Colonic mucosa (tissue), 4 donors: ENCODE measurements around the gene TIMM10. TPM values are rescaled to one million over a fixed set of nuclear protein-coding genes. Genes with fewer than 3 reads are reported as not detected.

Source experiments
- DNase-seq: peaks from one replicate; pipeline ENCODE4 v3.0.0-alpha.2; 2020
- H3K27ac ChIP-seq: fragments of 200-600 bp; one replicate; pipeline ENCODE4 v1.8.0; 2021
- H3K27me3 ChIP-seq: fragments of 200-600 bp; one replicate; pipeline ENCODE4 v1.8.0; 2021
- H3K36me3 ChIP-seq: fragments of 200-600 bp; one replicate; pipeline ENCODE4 v1.8.0; 2021
- H3K4me1 ChIP-seq: fragments of 200-600 bp; one replicate; pipeline ENCODE4 v1.8.0; 2021; ENCODE audit warnings: mild to moderate bottlenecking
- H3K4me3 ChIP-seq: fragments of 200-600 bp; one replicate; pipeline ENCODE4 v1.8.0; 2021
- H3K9ac ChIP-seq, 2 donors: one replicate each; pipeline ENCODE4 v1.7.0; 2013; ENCODE audit warnings: control low read depth in 2 of 2, low read depth in 2 of 2, low read length in 2 of 2
- H3K9me3 ChIP-seq: fragments of 200-600 bp; one replicate; pipeline ENCODE4 v1.8.0; 2021
- intact Hi-C: fragments of 100-400 bp; cut with DNase I; formaldehyde crosslinking; loops from one replicate; pipeline ENCODE4 v1.14.1; 2022
- total RNA-seq, 2 donors: library from RNA; stranded (reverse); fragmentation: NEBNext Ultra II Directional in 1 of 2; extraction: Animal tissue kit (Norgen Biotek cat#: 25700) in 1 of 2; gene quantifications; one replicate each; pipeline ENCODE4 v1.2.1, GENCODE V29; 2021
- TF ChIP-seq, protein P1 (sequence below): fragments of 200-600 bp; IDR thresholded peaks from one replicate; pipeline ENCODE4 v1.8.0; 2022; ENCODE audit warnings: antibody characterized with exemption, mild to moderate bottlenecking
- donor health status: healthy.
- donor health status: DM: no; HTN: no; CAD: no.
- donor health status: DM: no; HTN: no; CAD: no.

The TIMM10 gene
- total RNA-seq, 2 donors from 2014 or later: 54.8 to 67.1 TPM

DNA sequence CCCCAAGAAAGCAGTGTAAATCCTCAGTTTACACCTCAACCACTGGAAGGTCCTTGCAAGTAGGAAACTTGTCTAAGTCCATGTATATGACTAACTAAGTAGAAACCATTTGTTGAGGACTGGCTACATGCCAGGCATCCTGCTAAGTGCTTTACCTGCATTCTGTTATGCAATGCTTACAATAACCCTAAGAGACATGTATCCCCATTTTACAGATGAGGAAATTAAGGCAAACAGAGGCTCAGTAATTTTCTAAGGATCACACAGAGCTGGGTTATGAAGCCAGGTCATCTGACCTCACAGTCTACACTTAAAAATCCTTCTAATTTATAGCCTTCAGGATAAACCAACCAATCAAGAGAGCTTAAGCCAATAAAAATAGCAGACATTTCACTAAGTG is 1.5 kb downstream of the TIMM10 start:
- Histone ChIP-seq H3K4me1 (peaks cover 8% of the 10 kb centered on the region), H3K4me3 (no peak overlapping the region), H3K36me3 (no peaks in the 10 kb centered on the region), H3K27me3 (no peaks in the 10 kb centered on the region), H3K27ac (no peak overlapping the region), H3K9ac (no peak overlapping the region), H3K9me3 (no peaks in the 10 kb centered on the region)
- TF ChIP-seq, protein P1, sequence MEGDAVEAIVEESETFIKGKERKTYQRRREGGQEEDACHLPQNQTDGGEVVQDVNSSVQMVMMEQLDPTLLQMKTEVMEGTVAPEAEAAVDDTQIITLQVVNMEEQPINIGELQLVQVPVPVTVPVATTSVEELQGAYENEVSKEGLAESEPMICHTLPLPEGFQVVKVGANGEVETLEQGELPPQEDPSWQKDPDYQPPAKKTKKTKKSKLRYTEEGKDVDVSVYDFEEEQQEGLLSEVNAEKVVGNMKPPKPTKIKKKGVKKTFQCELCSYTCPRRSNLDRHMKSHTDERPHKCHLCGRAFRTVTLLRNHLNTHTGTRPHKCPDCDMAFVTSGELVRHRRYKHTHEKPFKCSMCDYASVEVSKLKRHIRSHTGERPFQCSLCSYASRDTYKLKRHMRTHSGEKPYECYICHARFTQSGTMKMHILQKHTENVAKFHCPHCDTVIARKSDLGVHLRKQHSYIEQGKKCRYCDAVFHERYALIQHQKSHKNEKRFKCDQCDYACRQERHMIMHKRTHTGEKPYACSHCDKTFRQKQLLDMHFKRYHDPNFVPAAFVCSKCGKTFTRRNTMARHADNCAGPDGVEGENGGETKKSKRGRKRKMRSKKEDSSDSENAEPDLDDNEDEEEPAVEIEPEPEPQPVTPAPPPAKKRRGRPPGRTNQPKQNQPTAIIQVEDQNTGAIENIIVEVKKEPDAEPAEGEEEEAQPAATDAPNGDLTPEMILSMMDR: no peak
- intact Hi-C loops: loop anchor here (5.0 kb wide), 1 partner anchor 72 kb away; no protein-coding TSS in a partner anchor
- no peak for DNase-seq

- Histone ChIP-seq H3K4me3 (no peak overlapping the region), H3K9ac (no peak overlapping the region), H3K27me3 (no peaks in the 10 kb centered on the region), H3K9me3 (no peaks in the 10 kb centered on the region), H3K27ac (no peak overlapping the region), H3K36me3 (no peaks in the 10 kb centered on the region), H3K4me1 (peaks cover 8% of the 10 kb centered on the region)
- TF ChIP-seq, protein P1: peak; percentile 87
- intact Hi-C loops: loop anchor here (2.0 to 5.0 kb wide), 2 partner anchors 32 to 70 kb away; no protein-coding TSS in a partner anchor
- peak; percentile 82 for DNase-seq
Measured at GRCh38 chr11:57527056-57527631, 3.4 kb downstream of the TIMM10 start.

- intact Hi-C loops: no loop called here
- H3K27ac ChIP-seq: no peak overlapping the region
- no peak overlapping the region for H3K4me3 ChIP-seq
- DNase-seq: no peak
- H3K9ac ChIP-seq: no peak overlapping the region
- no peaks in the 10 kb centered on the region for H3K36me3 ChIP-seq
- H3K9me3 ChIP-seq: no peaks in the 10 kb centered on the region
- no peaks in the 10 kb centered on the region for H3K4me1 ChIP-seq
- no peaks in the 10 kb centered on the region for H3K27me3 ChIP-seq
- TF ChIP-seq, protein P1: no peak
Measured at GRCh38 chr11:57523419-57523818, 7.1 kb downstream of the TIMM10 start.

DNA sequence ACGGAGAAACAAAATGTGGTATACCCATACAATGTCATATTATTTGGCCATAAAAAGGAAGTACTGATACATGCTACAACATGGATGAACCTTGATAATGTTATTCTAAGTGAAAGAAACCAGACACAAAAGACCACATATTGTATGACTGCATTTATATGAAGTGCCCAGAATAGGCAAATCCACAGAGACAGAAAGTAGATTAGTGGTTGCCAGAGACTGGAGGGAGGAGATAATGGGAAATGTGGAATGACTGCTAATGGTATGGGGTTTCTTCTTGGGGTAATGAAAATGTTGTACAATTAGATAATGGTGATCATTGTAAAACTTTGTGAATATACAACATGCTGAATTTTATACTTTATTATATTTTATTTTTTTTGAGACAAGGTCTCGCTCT is 9.4 kb downstream of the TIMM10 start:
- Histone ChIP-seq H3K9me3 (no peaks in the 10 kb centered on the region), H3K4me3 (no peak overlapping the region), H3K36me3 (no peaks in the 10 kb centered on the region), H3K9ac (no peak overlapping the region), H3K27ac (no peak overlapping the region), H3K27me3 (no peaks in the 10 kb centered on the region), H3K4me1 (no peaks in the 10 kb centered on the region)
- intact Hi-C loops: no loop called here
- TF ChIP-seq, protein P1: no peak
- no peak for DNase-seq

- TF ChIP-seq, protein P1: no peak
- DNase-seq: no peak
Measured at GRCh38 chr11:57516061-57516443, 14.5 kb downstream of the TIMM10 start.

More at GRCh38 chr11:57516061-57516443, 14.5 kb downstream of the TIMM10 start:
- Histone ChIP-seq H3K27ac (no peak overlapping the region), H3K9ac (peak overlapping the region; percentile 52 to 81), H3K4me1 (peaks cover 4% of the 10 kb centered on the region), H3K4me3 (peak overlapping the region; percentile 79), H3K27me3 (no peaks in the 10 kb centered on the region), H3K36me3 (no peaks in the 10 kb centered on the region), H3K9me3 (no peaks in the 10 kb centered on the region)
- intact Hi-C loops: no loop called here
